Measurements from ENCODE around the gene FADS6.

FADS6 gene

GRCh38 chr17:74831444-74832146 lies 61.8 kb downstream of the FADS6 start:
- Histone ChIP-seq H3K4me3 (replicated peaks; ENCODE audit: low read depth, low read length) (no peak overlapping the region), H3K36me3 (ENCODE audit: control insufficient read depth, insufficient read depth, low read length) (peaks cover 4% of the 10 kb centered on the region), H3K27me3 (replicated peaks; ENCODE audit: control insufficient read depth, insufficient read depth, low read length) (no peaks in the 10 kb centered on the region)
- DNase-seq (ENCODE audit: extremely low read depth, insufficient read length): no peak
- TF ChIP-seq CTCF (IDR thresholded peaks at IDR 0.05; ENCODE audit: insufficient read depth, low read length, poor library complexity, severe bottlenecking): no peak

GRCh38 chr17:74830861-74831260 lies 62.6 kb downstream of the FADS6 start:
- Histone ChIP-seq H3K36me3 (ENCODE audit: control insufficient read depth, insufficient read depth, low read length) (no peaks in the 10 kb centered on the region; the same call in none of the 2 replicates), H3K27me3 (replicated peaks; ENCODE audit: control insufficient read depth, insufficient read depth, low read length) (no peaks in the 10 kb centered on the region), H3K4me3 (replicated peaks; ENCODE audit: low read depth, low read length) (no peak overlapping the region)
- TF ChIP-seq CTCF (IDR thresholded peaks at IDR 0.05; ENCODE audit: insufficient read depth, low read length, poor library complexity, severe bottlenecking): no peak
- DNase-seq (ENCODE audit: extremely low read depth, insufficient read length): no peak

- Histone ChIP-seq H3K36me3 (ENCODE audit: control insufficient read depth, insufficient read depth, low read length) (peaks cover 10% of the 10 kb centered on the region), H3K27me3 (replicated peaks; ENCODE audit: control insufficient read depth, insufficient read depth, low read length) (no peaks in the 10 kb centered on the region), H3K4me3 (replicated peaks; ENCODE audit: low read depth, low read length) (no peak overlapping the region)
- DNase-seq (ENCODE audit: extremely low read depth, insufficient read length): no peak
- no peak for TF ChIP-seq CTCF (IDR thresholded peaks at IDR 0.05; ENCODE audit: insufficient read depth, low read length, poor library complexity, severe bottlenecking)
Measured at GRCh38 chr17:74827800-74828199, 65.6 kb downstream of the FADS6 start.

Measured in GM06990 (cell line).